ENCODE results near the gene RABGGTA.

RABGGTA gene

DNA sequence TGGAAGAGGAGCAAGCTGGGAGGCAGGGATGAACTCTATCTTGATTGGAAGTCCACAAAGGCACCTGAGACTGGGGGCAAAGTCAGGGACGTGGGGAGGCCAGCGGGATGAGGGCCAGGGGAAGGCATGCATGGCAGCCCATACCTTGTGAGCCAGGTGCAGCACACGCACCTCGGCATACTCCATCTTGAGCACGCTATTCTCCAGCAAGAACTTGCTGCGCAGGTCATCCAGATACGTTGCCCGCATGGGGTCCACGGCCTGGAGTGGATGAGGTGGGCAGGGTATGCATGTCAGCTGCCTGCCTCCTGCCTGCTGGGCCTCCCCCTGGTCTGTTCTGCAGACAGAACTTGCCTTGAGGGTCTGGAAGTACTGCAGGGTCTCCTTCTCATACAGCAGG, 3.9 kb downstream of the RABGGTA start:
- TF ChIP-seq, protein P1, sequence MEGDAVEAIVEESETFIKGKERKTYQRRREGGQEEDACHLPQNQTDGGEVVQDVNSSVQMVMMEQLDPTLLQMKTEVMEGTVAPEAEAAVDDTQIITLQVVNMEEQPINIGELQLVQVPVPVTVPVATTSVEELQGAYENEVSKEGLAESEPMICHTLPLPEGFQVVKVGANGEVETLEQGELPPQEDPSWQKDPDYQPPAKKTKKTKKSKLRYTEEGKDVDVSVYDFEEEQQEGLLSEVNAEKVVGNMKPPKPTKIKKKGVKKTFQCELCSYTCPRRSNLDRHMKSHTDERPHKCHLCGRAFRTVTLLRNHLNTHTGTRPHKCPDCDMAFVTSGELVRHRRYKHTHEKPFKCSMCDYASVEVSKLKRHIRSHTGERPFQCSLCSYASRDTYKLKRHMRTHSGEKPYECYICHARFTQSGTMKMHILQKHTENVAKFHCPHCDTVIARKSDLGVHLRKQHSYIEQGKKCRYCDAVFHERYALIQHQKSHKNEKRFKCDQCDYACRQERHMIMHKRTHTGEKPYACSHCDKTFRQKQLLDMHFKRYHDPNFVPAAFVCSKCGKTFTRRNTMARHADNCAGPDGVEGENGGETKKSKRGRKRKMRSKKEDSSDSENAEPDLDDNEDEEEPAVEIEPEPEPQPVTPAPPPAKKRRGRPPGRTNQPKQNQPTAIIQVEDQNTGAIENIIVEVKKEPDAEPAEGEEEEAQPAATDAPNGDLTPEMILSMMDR (IDR thresholded peaks at IDR 0.05; ENCODE audit: low read length) = no peak
- TF ChIP-seq EZH2 (optimal IDR thresholded peaks at IDR 0.05; ENCODE audit: low read depth, low read length) = no peak
- no peak for TF ChIP-seq EZH2phosphoT487 (IDR thresholded peaks at IDR 0.05; ENCODE audit: low read length)
- no peaks in the 10 kb centered on the region for H3K36me3 ChIP-seq (replicated peaks; ENCODE audit: insufficient read depth, low read length)
- no peaks in the 10 kb centered on the region for H3F3A ChIP-seq (ENCODE audit: insufficient read depth, low read length)
- H3K9ac ChIP-seq (ENCODE audit: low read length) = no peak overlapping the region
- no peaks in the 10 kb centered on the region for H4K20me1 ChIP-seq (ENCODE audit: insufficient read depth, low read length)
- H3K4me2 ChIP-seq (ENCODE audit: low read depth, low read length) = no peak overlapping the region
- H3K27ac ChIP-seq (ENCODE audit: low read length) = no peak overlapping the region
- H3K9me2 ChIP-seq (replicated peaks; ENCODE audit: insufficient read depth, low read length) = no peaks in the 10 kb centered on the region
- no peak overlapping the region for H2AFZ ChIP-seq (ENCODE audit: low read length)
- DNase-seq = no peak
- H3K9me3 ChIP-seq (replicated peaks; ENCODE audit: insufficient read depth, low read length) = no peaks in the 10 kb centered on the region
- no peaks in the 10 kb centered on the region for H3K27me3 ChIP-seq (replicated peaks; ENCODE audit: insufficient read depth, low read length)
- H3K4me1 ChIP-seq (ENCODE audit: low read length) = peaks cover 8% of the 10 kb centered on the region
- H3K79me2 ChIP-seq (ENCODE audit: low read length) = 0 out of 2 replicates have a peak, but pooled peaks cover 5% of the 10 kb centered on the region
- H3K4me3 ChIP-seq (ENCODE audit: low read length) = no peak overlapping the region

- Histone ChIP-seq H3K4me2 (ENCODE audit: low read depth, low read length) (no peak overlapping the region), H3K9me2 (replicated peaks; ENCODE audit: insufficient read depth, low read length) (no peaks in the 10 kb centered on the region), H3K27me3 (replicated peaks; ENCODE audit: insufficient read depth, low read length) (no peaks in the 10 kb centered on the region), H4K20me1 (ENCODE audit: insufficient read depth, low read length) (no peaks in the 10 kb centered on the region), H3F3A (ENCODE audit: insufficient read depth, low read length) (no peaks in the 10 kb centered on the region), H3K9me3 (replicated peaks; ENCODE audit: insufficient read depth, low read length) (no peaks in the 10 kb centered on the region), H3K79me2 (ENCODE audit: low read length) (0 out of 2 replicates have a peak, but pooled peaks cover 5% of the 10 kb centered on the region), H3K36me3 (replicated peaks; ENCODE audit: insufficient read depth, low read length) (no peaks in the 10 kb centered on the region), H3K4me1 (ENCODE audit: low read length) (no peaks in the 10 kb centered on the region), H3K4me3 (ENCODE audit: low read length) (no peak overlapping the region), H2AFZ (ENCODE audit: low read length) (no peak overlapping the region), H3K27ac (ENCODE audit: low read length) (no peak overlapping the region), H3K9ac (ENCODE audit: low read length) (no peak overlapping the region)
- no peak for DNase-seq
- TF ChIP-seq EZH2 (optimal IDR thresholded peaks at IDR 0.05; ENCODE audit: low read depth, low read length) (no peak), EZH2phosphoT487 (IDR thresholded peaks at IDR 0.05; ENCODE audit: low read length) (no peak)
- TF ChIP-seq, protein P1 (IDR thresholded peaks at IDR 0.05; ENCODE audit: low read length) = no peak
These were observed 4.8 kb downstream of the RABGGTA start for GRCh38 chr14:24266344-24267244.

GRCh38 chr14:24264298-24264697, 7.1 kb downstream of the RABGGTA start:
- Histone ChIP-seq H3K4me2 (ENCODE audit: low read depth, low read length) (no peak overlapping the region), H2AFZ (ENCODE audit: low read length) (no peak overlapping the region)

More at GRCh38 chr14:24264298-24264697, 7.1 kb downstream of the RABGGTA start:
- H3K4me3 ChIP-seq (ENCODE audit: low read length) = no peak overlapping the region
- no peaks in the 10 kb centered on the region for H3K9me3 ChIP-seq (replicated peaks; ENCODE audit: insufficient read depth, low read length)
- H3K4me1 ChIP-seq (ENCODE audit: low read length) = no peaks in the 10 kb centered on the region
- no peaks in the 10 kb centered on the region for H3K27me3 ChIP-seq (replicated peaks; ENCODE audit: insufficient read depth, low read length)
- H3K36me3 ChIP-seq (replicated peaks; ENCODE audit: insufficient read depth, low read length) = no peaks in the 10 kb centered on the region
- no peaks in the 10 kb centered on the region for H3K79me2 ChIP-seq (ENCODE audit: low read length)
- H3K9ac ChIP-seq (ENCODE audit: low read length) = no peak overlapping the region
- no peaks in the 10 kb centered on the region for H4K20me1 ChIP-seq (ENCODE audit: insufficient read depth, low read length)
- TF ChIP-seq EZH2phosphoT487 (IDR thresholded peaks at IDR 0.05; ENCODE audit: low read length) (no peak), EZH2 (optimal IDR thresholded peaks at IDR 0.05; ENCODE audit: low read depth, low read length) (no peak)
- TF ChIP-seq, protein P1 (IDR thresholded peaks at IDR 0.05; ENCODE audit: low read length) = no peak
- DNase-seq = no peak
- H3K9me2 ChIP-seq (replicated peaks; ENCODE audit: insufficient read depth, low read length) = no peaks in the 10 kb centered on the region
- no peaks in the 10 kb centered on the region for H3F3A ChIP-seq (ENCODE audit: insufficient read depth, low read length)
- no peak overlapping the region for H3K27ac ChIP-seq (ENCODE audit: low read length)
